Body of pancreas (tissue), 4 donors: ENCODE data around the gene LDLRAD4.

Experiments used
- CTCF ChIP-seq, 7 experiments: fragments of 450-650 bp in 4 of 7; fragments of 200-600 bp in 3 of 7; sonication (generic) in 3 of 7; IDR thresholded peaks; one replicate each; pipeline ENCODE4 v1.5.1; 2016 to 2019; ENCODE audit warnings: antibody characterized with exemption in 7 of 7
- POLR2A ChIP-seq, 3 donors: fragments of 450-650 bp; IDR thresholded peaks; one replicate each; pipeline ENCODE4 v1.6.1; 2016; ENCODE audit warnings: antibody characterized with exemption in 3 of 3, mild to moderate bottlenecking in 2 of 3

- TF ChIP-seq CTCF (IDR thresholded peaks at IDR 0.05) (no peak), POLR2A (IDR thresholded peaks at IDR 0.05) (no peak)
Observed at GRCh38 chr18:13474336-13474735, 255.8 kb downstream of the LDLRAD4 start.
